Activated naive CD8-positive, alpha-beta T cell (primary cell): ENCODE results near the gene TMBIM6.

Experiments used
- H3K27ac Mint-ChIP-seq: one replicate; pipeline ENCODE4 v1.8.0; 2021; ENCODE audit warnings: mixed read lengths
- H3K27me3 Mint-ChIP-seq: one replicate; pipeline ENCODE4 v1.8.0; 2021; ENCODE audit warnings: mixed read lengths
- H3K36me3 Mint-ChIP-seq: one replicate; pipeline ENCODE4 v1.8.0; 2021; ENCODE audit warnings: mixed read lengths
- H3K4me1 Mint-ChIP-seq: one replicate; pipeline ENCODE4 v1.8.0; 2021; ENCODE audit warnings: low read depth, mixed read lengths
- H3K4me3 Mint-ChIP-seq: one replicate; pipeline ENCODE4 v1.8.0; 2021; ENCODE audit warnings: mild to moderate bottlenecking, mixed read lengths
- H3K9me3 Mint-ChIP-seq: one replicate; pipeline ENCODE4 v1.8.0; 2021; ENCODE audit warnings: low read depth, mixed read lengths

The TMBIM6 gene

GRCh38 chr12:49794811-49795653, 53.7 kb downstream of the TMBIM6 start:
- Mint-ChIP-seq H3K36me3 (peaks cover under 1% of the 10 kb centered on the region), H3K4me1 (no peaks in the 10 kb centered on the region), H3K27ac (no peak overlapping the region), H3K27me3 (no peaks in the 10 kb centered on the region), H3K4me3 (no peak overlapping the region), H3K9me3 (no peaks in the 10 kb centered on the region)

GRCh38 chr12:49795654-49796105, 54.3 kb downstream of the TMBIM6 start:
- Mint-ChIP-seq H3K27me3 (no peaks in the 10 kb centered on the region), H3K4me1 (no peaks in the 10 kb centered on the region), H3K9me3 (no peaks in the 10 kb centered on the region), H3K36me3 (peaks cover 3% of the 10 kb centered on the region), H3K4me3 (no peak overlapping the region), H3K27ac (no peak overlapping the region)

GRCh38 chr12:49796155-49796554, 54.8 kb downstream of the TMBIM6 start:
- Mint-ChIP-seq H3K27me3 (no peaks in the 10 kb centered on the region), H3K9me3 (no peaks in the 10 kb centered on the region), H3K36me3 (peaks cover 3% of the 10 kb centered on the region), H3K4me1 (no peaks in the 10 kb centered on the region), H3K27ac (no peak overlapping the region), H3K4me3 (no peak overlapping the region)

DNA sequence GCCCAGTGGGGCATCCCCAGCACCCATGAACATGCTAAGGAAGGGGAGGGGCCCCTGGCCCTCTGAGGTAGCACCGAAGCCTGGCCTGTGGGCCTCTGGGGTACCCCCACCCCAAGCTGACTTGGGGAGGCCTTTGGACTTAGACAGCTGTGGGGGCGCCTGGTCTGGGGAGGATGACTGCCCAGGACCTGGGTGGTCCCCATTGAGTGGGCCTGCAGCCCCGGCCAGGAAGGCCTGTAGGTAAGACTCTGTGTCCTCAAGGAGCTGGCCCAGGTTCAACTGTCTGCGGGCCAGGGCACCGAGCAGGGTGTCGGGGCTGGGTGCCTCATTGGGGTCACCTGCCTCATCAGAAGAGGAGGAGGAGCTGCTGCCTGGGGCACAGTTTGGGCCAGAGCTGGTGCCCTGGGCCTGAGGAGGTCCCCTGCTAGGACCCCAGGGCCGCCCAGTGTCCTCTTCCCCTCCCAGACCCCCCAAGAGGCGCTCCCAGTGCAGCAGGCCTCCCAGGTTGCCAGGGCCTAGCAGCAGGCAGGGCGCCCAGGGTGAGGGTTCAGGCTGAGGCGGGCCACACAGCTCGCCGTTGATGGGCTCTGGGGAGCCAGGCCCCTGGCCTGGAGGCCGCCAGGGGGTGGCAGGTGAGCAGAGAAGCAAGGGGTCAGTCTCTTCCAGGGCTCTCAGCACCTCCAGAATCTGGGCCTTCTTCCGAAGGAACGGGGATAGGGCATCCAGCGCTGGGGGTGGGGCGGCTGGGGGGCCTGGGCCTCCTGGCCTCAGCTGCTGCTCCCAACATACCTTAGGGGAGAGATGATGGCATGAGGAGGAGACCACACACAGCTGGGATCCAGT, 55.5 kb downstream of the TMBIM6 start:
- H3K9me3 Mint-ChIP-seq = no peaks in the 10 kb centered on the region
- no peak overlapping the region for H3K4me3 Mint-ChIP-seq
- H3K27me3 Mint-ChIP-seq = no peaks in the 10 kb centered on the region
- no peaks in the 10 kb centered on the region for H3K4me1 Mint-ChIP-seq
- peaks cover 3% of the 10 kb centered on the region for H3K36me3 Mint-ChIP-seq
- no peak overlapping the region for H3K27ac Mint-ChIP-seq

DNA sequence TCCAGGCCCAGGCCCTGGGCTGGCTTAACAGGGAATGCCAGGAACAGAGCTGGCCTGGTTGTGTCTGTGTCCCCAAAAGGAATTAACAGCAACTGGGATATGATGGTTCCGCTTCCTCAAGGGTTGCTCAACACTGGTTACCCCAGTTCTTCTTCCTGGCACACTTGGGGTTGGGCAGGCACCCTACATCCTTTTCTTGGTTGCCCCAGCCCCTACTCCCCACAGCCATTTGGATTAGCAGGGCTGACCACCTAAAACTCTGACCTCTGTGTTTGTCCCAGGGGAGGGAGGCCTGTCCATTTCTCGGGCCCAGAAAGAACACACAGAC, 56.1 kb downstream of the TMBIM6 start:
- no peaks in the 10 kb centered on the region for H3K4me1 Mint-ChIP-seq
- no peaks in the 10 kb centered on the region for H3K9me3 Mint-ChIP-seq
- H3K4me3 Mint-ChIP-seq = no peak overlapping the region
- H3K27me3 Mint-ChIP-seq = no peaks in the 10 kb centered on the region
- no peak overlapping the region for H3K27ac Mint-ChIP-seq
- peaks cover 3% of the 10 kb centered on the region for H3K36me3 Mint-ChIP-seq

GRCh38 chr12:49798248-49798647, 56.9 kb downstream of the TMBIM6 start:
- H3K27me3 Mint-ChIP-seq = no peaks in the 10 kb centered on the region
- no peaks in the 10 kb centered on the region for H3K4me1 Mint-ChIP-seq
- H3K36me3 Mint-ChIP-seq = peaks cover 3% of the 10 kb centered on the region
- no peaks in the 10 kb centered on the region for H3K9me3 Mint-ChIP-seq
- H3K4me3 Mint-ChIP-seq = no peak overlapping the region
- H3K27ac Mint-ChIP-seq = no peak overlapping the region

- no peaks in the 10 kb centered on the region for H3K4me1 Mint-ChIP-seq
- H3K27ac Mint-ChIP-seq = no peak overlapping the region
- peaks cover 3% of the 10 kb centered on the region for H3K36me3 Mint-ChIP-seq
- H3K4me3 Mint-ChIP-seq = no peak overlapping the region
- H3K9me3 Mint-ChIP-seq = no peaks in the 10 kb centered on the region
- H3K27me3 Mint-ChIP-seq = no peaks in the 10 kb centered on the region
These were observed 57.6 kb downstream of the TMBIM6 start for GRCh38 chr12:49798934-49799333.

DNA sequence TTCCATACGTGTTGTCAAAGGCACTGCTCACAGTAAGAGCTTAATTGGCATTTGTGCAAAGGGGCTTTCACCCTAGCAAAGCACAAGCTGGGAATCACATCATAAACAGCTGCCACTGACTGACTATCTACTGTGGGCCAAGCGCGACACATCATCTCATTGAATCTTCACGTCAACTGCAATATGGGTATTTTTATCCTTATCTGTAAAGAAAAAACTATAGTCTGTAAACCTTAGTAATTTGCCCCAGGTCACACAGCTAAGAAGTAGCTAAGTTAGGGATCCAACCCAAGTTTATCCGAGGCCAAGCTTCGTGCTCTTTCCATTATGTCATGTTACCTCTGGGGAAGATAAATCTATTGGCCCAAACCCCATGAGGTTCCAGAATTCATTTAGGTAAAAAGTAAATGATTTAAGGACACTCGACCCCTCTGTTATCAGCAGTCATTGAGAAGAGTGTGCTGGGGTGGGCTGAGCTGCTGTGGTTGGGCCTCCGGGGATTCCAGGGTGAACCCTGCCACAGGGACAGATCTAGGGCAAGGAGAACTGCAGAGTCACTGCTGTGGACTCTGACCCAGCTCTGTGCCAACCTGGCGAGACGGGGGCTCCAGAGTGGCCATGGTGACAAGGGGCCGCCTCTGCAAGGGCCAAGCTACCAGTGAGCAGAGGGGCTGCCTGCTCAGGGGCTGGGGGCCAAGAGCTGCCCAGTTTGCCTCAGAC, 59.2 kb downstream of the TMBIM6 start:
- H3K27ac Mint-ChIP-seq = no peak overlapping the region
- H3K9me3 Mint-ChIP-seq = no peaks in the 10 kb centered on the region
- H3K4me1 Mint-ChIP-seq = no peaks in the 10 kb centered on the region
- peaks cover 3% of the 10 kb centered on the region for H3K36me3 Mint-ChIP-seq
- no peak overlapping the region for H3K4me3 Mint-ChIP-seq
- H3K27me3 Mint-ChIP-seq = no peaks in the 10 kb centered on the region

DNA sequence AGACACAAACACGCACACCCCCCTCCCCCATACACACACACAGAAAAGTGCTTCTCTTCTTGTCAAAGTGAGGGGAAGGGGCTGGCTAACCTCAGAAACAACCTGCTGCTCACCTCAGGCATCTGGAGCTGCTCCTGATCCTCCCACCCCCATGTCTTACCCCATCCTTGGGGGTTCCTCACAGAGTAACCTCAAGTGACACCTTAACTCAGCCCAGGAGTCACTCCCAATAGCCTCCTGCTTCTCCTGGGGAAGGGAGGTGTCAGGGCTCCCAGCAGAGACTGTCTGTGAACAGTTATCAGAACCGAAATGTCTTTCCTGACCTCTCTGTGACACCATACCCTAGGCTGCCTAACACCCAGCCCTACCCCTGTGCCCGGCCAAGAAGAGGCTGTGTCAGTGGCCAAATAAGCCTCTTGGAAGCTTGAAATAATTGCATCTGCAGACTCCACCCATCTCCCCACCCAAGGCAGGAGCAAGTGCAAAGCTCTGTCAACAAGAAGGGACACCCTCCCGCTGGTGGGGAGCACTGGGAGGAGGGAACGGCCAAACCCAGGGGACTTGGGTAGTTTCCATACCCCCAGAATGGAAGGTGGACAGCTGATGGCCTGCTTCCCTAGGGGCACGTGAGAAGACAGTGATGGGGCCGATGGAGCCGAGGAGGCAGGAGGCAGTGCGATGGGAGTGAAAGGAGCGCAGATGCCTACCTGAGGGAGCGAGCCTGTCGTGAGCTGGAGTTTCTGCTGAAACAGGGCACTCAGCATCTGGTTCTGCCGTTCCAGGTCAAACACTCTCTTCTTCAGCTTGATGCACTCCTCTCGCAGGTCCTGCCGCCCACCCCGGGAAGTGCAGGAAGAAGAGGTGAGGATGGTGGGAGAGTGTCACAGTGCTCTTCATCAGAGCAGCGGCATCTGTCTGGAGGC, 60.0 kb downstream of the TMBIM6 start:
- Mint-ChIP-seq H3K27ac (no peak overlapping the region), H3K27me3 (no peaks in the 10 kb centered on the region), H3K36me3 (peaks cover 3% of the 10 kb centered on the region), H3K4me1 (no peaks in the 10 kb centered on the region), H3K4me3 (no peak overlapping the region), H3K9me3 (no peaks in the 10 kb centered on the region)

GRCh38 chr12:49803693-49804450, 62.5 kb downstream of the TMBIM6 start:
- H3K36me3 Mint-ChIP-seq = peaks cover 3% of the 10 kb centered on the region

DNA sequence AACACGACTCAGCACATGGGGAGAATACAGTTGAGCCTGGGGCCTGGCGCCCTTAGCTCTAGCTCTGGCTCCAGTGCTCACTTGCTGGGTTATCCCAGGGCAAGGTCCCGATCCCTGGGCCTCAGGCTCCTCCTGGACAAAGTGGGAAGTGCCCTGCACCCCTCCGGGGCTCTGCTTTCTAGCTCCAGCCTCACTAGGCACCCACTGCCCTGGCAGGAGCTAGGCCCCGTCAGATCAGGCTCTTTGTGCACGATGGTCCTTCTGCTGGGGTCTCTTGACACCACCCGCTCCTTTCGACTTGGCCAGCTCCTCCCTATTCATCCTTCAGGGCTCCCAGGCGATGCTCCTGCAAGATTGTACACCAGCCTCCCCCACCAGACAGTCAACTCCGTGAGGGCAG, 63.5 kb downstream of the TMBIM6 start:
- Mint-ChIP-seq H3K9me3 (no peaks in the 10 kb centered on the region), H3K36me3 (peaks cover 3% of the 10 kb centered on the region), H3K4me3 (no peak overlapping the region), H3K27ac (peak overlapping the region; percentile 58), H3K4me1 (no peaks in the 10 kb centered on the region), H3K27me3 (no peaks in the 10 kb centered on the region)

More at GRCh38 chr12:49803693-49804450, 62.5 kb downstream of the TMBIM6 start:
- Mint-ChIP-seq H3K9me3 (no peaks in the 10 kb centered on the region), H3K27me3 (no peaks in the 10 kb centered on the region), H3K4me1 (no peaks in the 10 kb centered on the region), H3K4me3 (no peak overlapping the region), H3K27ac (no peak overlapping the region)

DNA sequence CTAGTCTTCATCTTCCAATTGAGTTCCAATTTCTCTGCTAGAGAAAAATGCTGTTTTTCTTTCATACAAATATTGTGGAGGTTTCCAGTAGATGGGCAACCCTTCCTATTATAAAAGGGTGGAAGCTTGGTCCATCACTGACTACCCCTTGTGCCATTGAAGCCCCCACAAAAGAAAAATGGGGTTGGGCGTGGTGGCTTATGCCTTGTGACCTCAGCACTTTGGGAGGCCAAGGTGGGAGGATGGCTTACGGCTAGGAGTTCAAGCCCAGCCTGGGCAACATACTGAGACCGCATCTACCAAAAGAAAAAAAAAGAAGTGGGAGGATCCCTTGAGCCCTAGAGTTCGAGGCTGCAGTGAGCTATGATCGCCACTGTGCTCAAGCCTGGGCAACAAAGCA, 64.1 kb downstream of the TMBIM6 start:
- H3K27me3 Mint-ChIP-seq = no peaks in the 10 kb centered on the region

DNA sequence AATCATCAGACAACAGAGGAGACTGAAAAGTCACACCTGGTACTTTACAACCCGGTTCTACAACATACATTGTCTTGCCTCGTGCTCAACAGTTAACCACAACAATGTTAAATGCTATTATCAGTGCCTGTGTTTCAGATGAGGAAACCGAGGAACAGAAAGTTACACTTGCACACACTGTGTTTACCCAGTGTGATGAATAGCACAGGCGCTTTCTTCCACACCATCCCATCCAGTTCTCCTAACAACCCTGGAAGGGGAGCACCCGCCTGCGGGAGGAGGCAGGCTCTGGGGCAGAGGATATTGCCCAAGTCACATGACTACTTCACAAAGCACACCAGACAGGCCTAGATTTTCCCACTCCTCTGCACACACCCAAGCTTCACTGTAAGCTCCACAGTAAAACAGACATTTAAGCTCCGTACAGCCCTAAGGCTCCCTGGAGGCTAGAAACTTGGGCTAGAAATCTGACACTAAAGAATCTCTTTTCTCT, 65.0 kb downstream of the TMBIM6 start:
- no peaks in the 10 kb centered on the region for H3K9me3 Mint-ChIP-seq
- no peaks in the 10 kb centered on the region for H3K36me3 Mint-ChIP-seq
- H3K27ac Mint-ChIP-seq = no peak overlapping the region
- no peak overlapping the region for H3K4me3 Mint-ChIP-seq
- H3K4me1 Mint-ChIP-seq = no peaks in the 10 kb centered on the region
- H3K27me3 Mint-ChIP-seq = no peaks in the 10 kb centered on the region

More for the DNA sequence above, 64.1 kb downstream of the TMBIM6 start:
- Mint-ChIP-seq H3K4me3 (no peak overlapping the region), H3K9me3 (no peaks in the 10 kb centered on the region), H3K27ac (no peak overlapping the region), H3K36me3 (no peaks in the 10 kb centered on the region), H3K4me1 (no peaks in the 10 kb centered on the region)
